GM12878 (cell line): ENCODE measurements around the gene MIA2. TPM values are rescaled to one million over a fixed set of nuclear protein-coding genes. Genes with fewer than 3 reads are reported as not detected.

Experiments
- ATAC-seq: fragments of 200-7000 bp; cut with Tn5 transposase; 3 replicates; pipeline ENCODE4 v1.9.1; 2020; ENCODE audit warnings: mild to moderate bottlenecking, moderate library complexity
- BruUV-seq: library from RNA; stranded (reverse); fragments of 400-500 nt; replicated peaks from 2 replicates; lab custom pipeline; 2021; lab: Mats Ljungman, UMichigan
- CTCF ChIA-PET: fragments of 300-600 bp; sonication (Branson Sonifier 250); formaldehyde crosslinking; extraction: SDS; loops from one replicate; lab custom pipeline; 2021; ENCODE audit warnings: inconsistent platforms; lab: Yijun Ruan, JAX
- POLR2A ChIA-PET: fragments of 350-600 bp; formaldehyde crosslinking; extraction: SDS; loops from one replicate; lab custom pipeline; 2021; ENCODE audit warnings: inconsistent platforms; lab: Charles Lee
- RAD21 ChIA-PET: fragments of 300-600 bp; sonication (Branson Sonifier 250); formaldehyde crosslinking; loops from one replicate; lab custom pipeline; 2023; ENCODE audit warnings: antibody characterized with exemption; ENCODE audit not compliant: unreplicated experiment; lab: Charles Lee
- SMC1A ChIA-PET: fragments of 300-600 bp; sonication (Branson Sonifier 250); formaldehyde crosslinking; loops from one replicate; lab custom pipeline; 2023; ENCODE audit not compliant: unreplicated experiment, uncharacterized antibody; lab: Charles Lee
- DNase-seq: peaks from one replicate; pipeline ENCODE4 v3.0.0-alpha.2; 2011; ENCODE audit warnings: low read depth, low spot score
- FAIRE-seq: peaks from 3 replicates; lab custom pipeline; 2011; peaks lifted over from hg19 to GRCh38; lab: Jason Lieb, UNC
- H2AFZ ChIP-seq: 2 replicates; pipeline ENCODE4 v1.6.0; 2011; ENCODE audit warnings: low read depth, low read length, control low read depth; ENCODE audit not compliant: control insufficient read depth
- H3K27ac ChIP-seq: 2 replicates; pipeline ENCODE4 v1.5.1; 2011; ENCODE audit warnings: control low read depth; ENCODE audit not compliant: control insufficient read depth, insufficient read depth
- H3K27me3 ChIP-seq, 2 experiments: replicated peaks in 1 of 2; 2 replicates each; pipeline versions ENCODE4 v1.6.0 to v1.6.1; 2011; ENCODE audit warnings: low read length in 1 of 2; ENCODE audit not compliant: control insufficient read depth in 2 of 2, insufficient read depth in 2 of 2
- H3K36me3 ChIP-seq, 2 experiments: 2 replicates each; pipeline ENCODE4 v1.5.1; 2011; ENCODE audit warnings: low read length in 1 of 2; ENCODE audit not compliant: control insufficient read depth in 2 of 2, insufficient read depth in 2 of 2
- H3K4me1 ChIP-seq: 2 replicates; pipeline ENCODE4 v1.6.1; 2011; ENCODE audit warnings: mild to moderate bottlenecking, low read length, moderate library complexity, mixed read lengths; ENCODE audit not compliant: control insufficient read depth, insufficient read depth
- H3K4me2 ChIP-seq: 2 replicates; pipeline ENCODE4 v1.6.0; 2011; ENCODE audit warnings: control low read depth; ENCODE audit not compliant: control insufficient read depth, insufficient read depth
- H3K4me3 ChIP-seq: fragments of 200-600 bp; sonication (generic); 2 replicates; pipeline ENCODE4 v1.5.1; 2016
- H3K79me2 ChIP-seq: 2 replicates; pipeline ENCODE4 v1.6.0; 2011; ENCODE audit warnings: low read length; ENCODE audit not compliant: control insufficient read depth, insufficient read depth
- H3K9ac ChIP-seq: 2 replicates; pipeline ENCODE4 v1.8.0; 2011; ENCODE audit warnings: low read length, control low read depth, mixed read lengths; ENCODE audit not compliant: control insufficient read depth, insufficient read depth
- H3K9me3 ChIP-seq: replicated peaks from 3 replicates; pipeline ENCODE4 v1.5.1; 2011; ENCODE audit warnings: mild to moderate bottlenecking, low read length; ENCODE audit not compliant: control insufficient read depth, insufficient read depth
- H4K20me1 ChIP-seq: 2 replicates; pipeline ENCODE4 v1.6.0; 2011; ENCODE audit not compliant: control insufficient read depth, insufficient read depth
- ASH2L ChIP-seq: fragments of 300-600, 200-600 bp; sonication (generic); IDR thresholded peaks from 2 replicates; pipeline ENCODE4 v1.6.1; 2017; ENCODE audit warnings: low read depth, mild to moderate bottlenecking, borderline replicate concordance
- ATF7 ChIP-seq: fragments of 450-650 bp; IDR thresholded peaks from 2 replicates; pipeline ENCODE4 v1.6.1; 2016; ENCODE audit warnings: low read depth, mild to moderate bottlenecking
- BRCA1 ChIP-seq: IDR thresholded peaks from 2 replicates; pipeline ENCODE4 v1.6.1; 2011; ENCODE audit warnings: low read depth, low read length, improper control_type of control experiment
- EP300 ChIP-seq, 2 experiments: fragments of 150-350 bp in 1 of 2; IDR thresholded peaks; 2 replicates each; pipeline ENCODE4 v1.6.1; 2011 to 2012; ENCODE audit warnings: low read depth in 2 of 2, low read length in 2 of 2, borderline replicate concordance in 1 of 2, improper control_type of control experiment in 1 of 2, inconsistent platforms in 1 of 2; ENCODE audit not compliant: control insufficient read depth in 1 of 2
- GABPA ChIP-seq: IDR thresholded peaks from 2 replicates; pipeline ENCODE4 v1.6.1; 2014; ENCODE audit warnings: antibody characterized with exemption, low read depth, mild to moderate bottlenecking, inconsistent platforms
- MEF2A ChIP-seq: IDR thresholded peaks from 2 replicates; pipeline ENCODE4 v1.6.1; 2011; ENCODE audit warnings: low read depth, mild to moderate bottlenecking, low read length, moderate library complexity; ENCODE audit not compliant: insufficient read depth
- MLLT1 ChIP-seq: fragments of 450-650 bp; IDR thresholded peaks from 2 replicates; pipeline ENCODE4 v1.6.1; 2016; ENCODE audit warnings: mild to moderate bottlenecking
- NRF1 ChIP-seq: conservative IDR thresholded peaks from 2 replicates; pipeline ENCODE4 v1.6.1; 2011; ENCODE audit warnings: mild to moderate bottlenecking, low read depth, low read length, improper control_type of control experiment
- POLR2AphosphoS5 ChIP-seq: IDR thresholded peaks from 2 replicates; pipeline ENCODE4 v1.6.1; 2011; ENCODE audit warnings: mild to moderate bottlenecking, low read length, inconsistent platforms
- TBL1XR1 ChIP-seq: IDR thresholded peaks from 2 replicates; pipeline ENCODE4 v1.6.1; 2012; ENCODE audit warnings: low read depth, low read length, improper control_type of control experiment
- ZNF217 ChIP-seq: fragments of 450-650 bp; IDR thresholded peaks from 2 replicates; pipeline ENCODE4 v1.6.1; 2017; ENCODE audit warnings: antibody characterized with exemption, mild to moderate bottlenecking
- in situ Hi-C: fragments of 300-500 bp; cut with MboI; formaldehyde crosslinking; loops from 9 replicates; pipeline ENCODE4 v1.14.3; 2018; ENCODE audit warnings: mixed read lengths
- intact Hi-C: fragments of 100-400 bp; cut with micrococcal nuclease; formaldehyde crosslinking; loops from one replicate; pipeline ENCODE4 v1.14.2; 2022; ENCODE audit not compliant: unreplicated experiment
- polyA plus RNA-seq, 11 experiments: library from polyadenylated mRNA; depleted of rRNA in 4 of 11; unstranded in 6 of 11; stranded (reverse) in 5 of 11; fragments of >200 nt; fragmentation: Nextera tagmentation in 4 of 11; fragmentation: Illumina TruSeq in 1 of 11; extraction: Ambion mirVana in 4 of 11; extraction: Trizol in 1 of 11; gene quantifications; 1 replicate in 1 of 11; 2 replicates in 10 of 11; pipeline versions ENCODE4 v1.2.1 to v1.2.3, GENCODE V29; 2011 to 2016; ENCODE audit warnings: inconsistent platforms in 2 of 11, missing spikeins in 2 of 11, low read depth in 1 of 11
- total RNA-seq, 4 experiments: library from RNA; depleted of rRNA in 3 of 4; stranded (reverse); fragments of >200 nt in 3 of 4; fragmentation: Illumina TruSeq in 1 of 4; extraction: Trizol in 1 of 4; gene quantifications; 2 replicates each; pipeline versions ENCODE4 v1.2.1 to v1.2.3, GENCODE V29; 2013 to 2021
- TF ChIP-seq, protein P1 (sequence below): IDR thresholded peaks from 2 replicates; pipeline ENCODE4 v1.6.1; 2011; ENCODE audit warnings: low read depth, low read length, improper control_type of control experiment, borderline replicate concordance

MIA2 gene
- total and polyA plus RNA-seq, 10 of the 15 experiments (the other 5 are each of a cell fraction or from before 2014, with no cell fraction given): 6.3 to 36.8 (median 17.1) TPM

- no peak for TF ChIP-seq EP300 (IDR thresholded peaks at IDR 0.05; ENCODE audit: borderline replicate concordance in 1 of 2, control insufficient read depth in 1 of 2, low read depth in 2 of 2, low read length in 2 of 2)
- TF ChIP-seq, all 136 proteins: peak for 0
These were observed 74.1 kb downstream of the MIA2 start (continued) for GRCh38 chr14:39307815-39308214.

DNA sequence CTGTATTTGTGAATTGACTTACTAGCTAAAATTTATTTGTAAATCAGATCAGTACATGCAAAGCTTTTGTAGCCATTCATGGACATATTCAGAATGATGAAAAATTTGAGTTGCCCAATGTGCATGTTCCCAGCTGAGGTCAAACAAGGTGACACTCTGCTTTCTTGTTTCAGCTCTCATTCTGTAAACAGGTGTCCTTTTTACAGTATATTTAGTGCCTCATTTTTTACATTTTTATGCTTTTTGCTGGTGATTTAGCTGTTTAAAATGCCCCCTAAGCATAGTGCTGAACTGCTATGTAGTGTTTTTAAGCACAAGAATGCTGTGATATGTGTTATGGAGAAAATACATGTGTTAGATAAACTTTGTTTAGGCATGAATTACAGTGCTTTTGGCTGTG is 76.3 kb downstream of the MIA2 start:
- no peaks in the 10 kb centered on the region for H3K4me1 ChIP-seq
- FAIRE-seq (no peak), DNase-seq (no peak), ATAC-seq (no peak)
- peaks cover 0 to 8% of the 10 kb centered on the region in 2 experiments; a peak in 3 of 4 replicates for H3K36me3 ChIP-seq
- no peaks in the 10 kb centered on the region for H3K9me3 ChIP-seq
- no peak overlapping the region for H2AFZ ChIP-seq
- ChIA-PET CTCF (interaction anchor here (0.7 to 2.2 kb wide), 6 partner anchors 9 to 160 kb away, joined by 3 to 7 read pairs (median 4); no protein-coding TSS in a partner anchor), RAD21 (interaction anchor here (1.0 to 2.7 kb wide), 2 partner anchors 138 to 159 kb away, joined by 3 to 8 read pairs; no protein-coding TSS in a partner anchor), SMC1A (interaction anchor here (0.9 to 1.9 kb wide), 8 partner anchors 9 to 116 kb away, joined by 3 to 9 read pairs (median 4); no protein-coding TSS in a partner anchor), POLR2A (interaction anchor here (0.6 to 1.3 kb wide), 2 partner anchors 140 to 184 kb away, joined by 3 to 4 read pairs; partner anchors contain the start of gene TRAPPC6B)
- TF ChIP-seq, protein P1, sequence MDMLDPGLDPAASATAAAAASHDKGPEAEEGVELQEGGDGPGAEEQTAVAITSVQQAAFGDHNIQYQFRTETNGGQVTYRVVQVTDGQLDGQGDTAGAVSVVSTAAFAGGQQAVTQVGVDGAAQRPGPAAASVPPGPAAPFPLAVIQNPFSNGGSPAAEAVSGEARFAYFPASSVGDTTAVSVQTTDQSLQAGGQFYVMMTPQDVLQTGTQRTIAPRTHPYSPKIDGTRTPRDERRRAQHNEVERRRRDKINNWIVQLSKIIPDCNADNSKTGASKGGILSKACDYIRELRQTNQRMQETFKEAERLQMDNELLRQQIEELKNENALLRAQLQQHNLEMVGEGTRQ: no peak
- TF ChIP-seq BRCA1: no peak
- TF ChIP-seq ZNF217: no peak
- TF ChIP-seq TBL1XR1: no peak
- no peak for TF ChIP-seq ATF7
- no peak for TF ChIP-seq POLR2AphosphoS5
- no peak for TF ChIP-seq MLLT1
- TF ChIP-seq NRF1: no peak
- no peak for TF ChIP-seq GABPA
- TF ChIP-seq ASH2L: no peak
- TF ChIP-seq MEF2A: no peak
- BruUV-seq: no TSS peak
- no peaks in the 10 kb centered on the region for H4K20me1 ChIP-seq
- H3K79me2 ChIP-seq: no peaks in the 10 kb centered on the region
- no peak overlapping the region for H3K4me3 ChIP-seq
- intact Hi-C loops: no loop called here
- in situ Hi-C loops: no loop called here
- no peak overlapping the region for H3K9ac ChIP-seq
- no peak overlapping the region for H3K4me2 ChIP-seq
- no peak overlapping the region for H3K27ac ChIP-seq
- H3K27me3 ChIP-seq: no peaks in the 10 kb centered on the region
